Measurements from ENCODE around the gene WNT16. TPM values are rescaled to one million over a fixed set of nuclear protein-coding genes. Genes with fewer than 3 reads are reported as not detected.

Gene WNT16
- total and polyA plus RNA-seq, 4 donors: 2.8 to 12.0 (median 4.1) TPM

DNA sequence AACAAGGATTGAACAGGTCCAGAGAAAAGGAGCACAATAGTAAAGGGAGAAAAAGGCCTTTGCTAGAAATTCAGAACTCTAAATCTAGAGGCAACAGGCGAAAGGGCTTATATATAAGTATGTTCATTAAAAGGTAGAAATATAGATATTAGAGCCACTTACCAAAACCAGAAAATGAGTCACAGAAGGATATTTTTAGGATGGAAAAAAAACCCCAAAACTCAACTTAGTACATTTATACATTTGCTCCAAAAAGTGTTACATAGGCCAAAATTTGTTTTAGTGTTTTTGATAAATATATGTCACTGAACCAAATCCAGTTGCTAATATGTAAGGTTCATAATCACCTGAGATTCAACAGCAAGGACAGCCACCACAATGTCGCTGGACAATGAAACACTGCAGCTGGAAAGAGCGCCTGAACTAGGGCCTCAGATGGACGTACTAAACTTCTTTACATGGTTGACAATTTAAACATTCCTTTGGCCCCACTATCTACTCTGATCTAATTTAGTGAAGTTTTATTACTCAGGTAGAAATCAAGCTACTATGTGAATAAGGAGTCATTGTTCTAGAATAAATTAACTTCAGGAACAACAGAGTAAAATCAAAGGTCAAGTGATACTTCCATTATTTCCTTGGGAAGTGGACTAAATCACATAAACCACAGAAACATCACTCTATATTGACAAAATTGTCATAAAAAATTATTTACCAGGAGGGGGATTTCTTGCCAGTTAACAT, 56.4 kb downstream of the WNT16 start:
- Histone ChIP-seq H3K27ac (ENCODE audit: low read depth, low read length) (no peak overlapping the region), H3K4me3 (ENCODE audit: low read depth, low read length) (no peak overlapping the region), H3K4me1 (ENCODE audit: control insufficient read depth, insufficient read depth, low read length) (no peaks in the 10 kb centered on the region), H3K9me3 (ENCODE audit: control insufficient read depth, insufficient read depth, low read length) (no peaks in the 10 kb centered on the region), H3K36me3 (ENCODE audit: control insufficient read depth, insufficient read depth, low read length) (no peaks in the 10 kb centered on the region), H3K27me3 (ENCODE audit: control insufficient read depth, insufficient read depth, low read length) (no peaks in the 10 kb centered on the region)
- DNase-seq (ENCODE audit: low read depth in 4 of 6, low spot score in 6 of 6): no peak
- no CpG with 5 or more reads among the region's 4 CpGs for WGBS (ENCODE audit: insufficient coverage)

DNA sequence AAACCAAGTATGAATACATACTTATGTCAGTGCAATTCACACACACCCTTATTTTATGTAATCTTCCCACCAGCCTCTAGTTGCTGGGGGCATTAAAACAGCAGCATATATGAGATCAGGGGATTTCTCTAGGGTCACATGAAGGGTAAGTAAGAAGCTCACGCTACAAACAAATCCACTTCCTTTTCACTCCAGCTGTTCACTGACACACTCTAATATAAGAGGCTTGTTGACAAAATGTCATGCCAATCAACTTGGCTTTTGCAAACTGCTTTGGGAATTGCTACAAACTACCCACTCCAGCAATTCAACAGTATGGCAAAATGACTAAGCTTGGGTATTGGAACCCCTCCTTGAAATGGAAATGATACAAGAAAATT, 57.0 kb downstream of the WNT16 start:
- Histone ChIP-seq H3K4me1 (ENCODE audit: control insufficient read depth, insufficient read depth, low read length) (no peaks in the 10 kb centered on the region), H3K9me3 (ENCODE audit: control insufficient read depth, insufficient read depth, low read length) (no peaks in the 10 kb centered on the region), H3K4me3 (ENCODE audit: low read depth, low read length) (no peak overlapping the region), H3K27me3 (ENCODE audit: control insufficient read depth, insufficient read depth, low read length) (no peaks in the 10 kb centered on the region), H3K27ac (ENCODE audit: low read depth, low read length) (no peak overlapping the region), H3K36me3 (ENCODE audit: control insufficient read depth, insufficient read depth, low read length) (no peaks in the 10 kb centered on the region)
- peak in 1 of 6 donors; percentile 61 for DNase-seq (ENCODE audit: low read depth in 4 of 6, low spot score in 6 of 6)
- no CpG with 5 or more reads among the region's 1 CpG for WGBS (ENCODE audit: insufficient coverage)

DNA sequence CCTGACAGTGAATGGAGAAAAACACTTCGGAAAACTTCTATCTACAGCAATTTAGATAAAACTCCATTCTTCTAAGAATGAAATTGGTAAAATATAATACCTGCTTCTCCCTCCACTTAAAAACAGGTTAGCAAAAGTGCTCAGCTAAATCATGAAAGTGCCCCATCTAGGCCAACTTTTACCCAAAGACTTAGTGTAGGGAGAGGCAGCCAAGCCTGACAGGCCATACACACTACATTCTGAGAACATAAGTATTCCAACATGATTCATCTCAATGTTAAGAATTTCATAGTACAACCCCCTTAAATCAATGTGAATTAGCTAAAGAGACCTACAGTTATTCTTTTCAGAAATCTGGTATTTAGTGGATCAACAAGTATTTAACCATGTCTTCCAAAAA, 60.1 kb downstream of the WNT16 start:
- no peaks in the 10 kb centered on the region for H3K4me1 ChIP-seq (ENCODE audit: control insufficient read depth, insufficient read depth, low read length)
- no peaks in the 10 kb centered on the region for H3K27me3 ChIP-seq (ENCODE audit: control insufficient read depth, insufficient read depth, low read length)
- no CpG with 5 or more reads among the region's 1 CpG for WGBS (ENCODE audit: insufficient coverage)
- DNase-seq (ENCODE audit: low read depth in 4 of 6, low spot score in 6 of 6): no peak
- no peaks in the 10 kb centered on the region for H3K36me3 ChIP-seq (ENCODE audit: control insufficient read depth, insufficient read depth, low read length)
- no peaks in the 10 kb centered on the region for H3K9me3 ChIP-seq (ENCODE audit: control insufficient read depth, insufficient read depth, low read length)
- no peak overlapping the region for H3K4me3 ChIP-seq (ENCODE audit: low read depth, low read length)
- no peak overlapping the region for H3K27ac ChIP-seq (ENCODE audit: low read depth, low read length)

GRCh38 chr7:121390109-121390508, 61.3 kb downstream of the WNT16 start:
- Histone ChIP-seq H3K27me3 (ENCODE audit: control insufficient read depth, insufficient read depth, low read length) (no peaks in the 10 kb centered on the region), H3K9me3 (ENCODE audit: control insufficient read depth, insufficient read depth, low read length) (no peaks in the 10 kb centered on the region), H3K4me3 (ENCODE audit: low read depth, low read length) (no peak overlapping the region), H3K4me1 (ENCODE audit: control insufficient read depth, insufficient read depth, low read length) (no peaks in the 10 kb centered on the region), H3K27ac (ENCODE audit: low read depth, low read length) (no peak overlapping the region), H3K36me3 (ENCODE audit: control insufficient read depth, insufficient read depth, low read length) (no peaks in the 10 kb centered on the region)
- DNase-seq (ENCODE audit: low read depth in 4 of 6, low spot score in 6 of 6): no peak

- no peaks in the 10 kb centered on the region for H3K4me1 ChIP-seq (ENCODE audit: control insufficient read depth, insufficient read depth, low read length)
- H3K36me3 ChIP-seq (ENCODE audit: control insufficient read depth, insufficient read depth, low read length): no peaks in the 10 kb centered on the region
- H3K27ac ChIP-seq (ENCODE audit: low read depth, low read length): no peak overlapping the region
- no peaks in the 10 kb centered on the region for H3K27me3 ChIP-seq (ENCODE audit: control insufficient read depth, insufficient read depth, low read length)
- no peak overlapping the region for H3K4me3 ChIP-seq (ENCODE audit: low read depth, low read length)
- DNase-seq (ENCODE audit: low read depth in 4 of 6, low spot score in 6 of 6): no peak
- no CpG with 5 or more reads among the region's 2 CpGs for WGBS (ENCODE audit: insufficient coverage)
- no peaks in the 10 kb centered on the region for H3K9me3 ChIP-seq (ENCODE audit: control insufficient read depth, insufficient read depth, low read length)
Observed at GRCh38 chr7:121390617-121391016, 61.8 kb downstream of the WNT16 start.

Other genes with a start within 250 kb of the WNT16 start
- gene FAM3C, start 67.3 kb downstream of the WNT16 start, total RNA-seq: 100 to 1,000 TPM in 1 of 2 donors, 10 to 100 TPM in 1; 46.7 to 146 TPM
- 100 to 1,000 TPM; 171 to 192 TPM for gene FAM3C, start 67.3 kb downstream of the WNT16 start, polyA plus RNA-seq (ENCODE audit: insufficient read length in 2 of 2)